Stimulated activated CD4-positive, alpha-beta T cell treated with anti-CD3 and anti-CD28 coated beads, Interleukin-2, amount 100 ng/mL, for 4 hours (primary cell): Measurements from ENCODE around the gene LMAN2.

Experiments
- DNase-seq: peaks from one replicate; pipeline ENCODE4 v3.0.0-alpha.2; 2020; ENCODE audit warnings: low read depth

Gene LMAN2

GRCh38 chr5:177351392-177352329 is at the start of gene LMAN2:
Gene LMAN2, minus strand, starts transcription at chr5:177351668. Its CDS starts 21 bp downstream, at chr5:177351647.
- DNase-seq, result peak; percentile 83

- no peak for DNase-seq
These were observed 48.8 kb upstream of the LMAN2 start, which contains the start of gene PFN3 for GRCh38 chr5:177399997-177400868. Gene PFN3, minus strand, starts transcription at chr5:177400661. Its CDS starts 85 bp downstream, at chr5:177400576.

GRCh38 chr5:177397875-177398390 is 46.5 kb upstream of the LMAN2 start:
- DNase-seq, result no peak

- DNase-seq, result no peak
These were observed 45.3 kb upstream of the LMAN2 start for GRCh38 chr5:177396807-177397206.

GRCh38 chr5:177396078-177396477 is 44.6 kb upstream of the LMAN2 start:
- DNase-seq, result no peak

- DNase-seq, result no peak
These were observed 42.5 kb upstream of the LMAN2 start for GRCh38 chr5:177393990-177394389.

- no peak for DNase-seq
These were observed 41.8 kb upstream of the LMAN2 start for GRCh38 chr5:177393206-177393765.

- no peak for DNase-seq
These were observed 41.3 kb upstream of the LMAN2 start for GRCh38 chr5:177392765-177393164.

- peak; percentile 82 for DNase-seq
These were observed 39.2 kb upstream of the LMAN2 start for GRCh38 chr5:177390363-177391300.

GRCh38 chr5:177389241-177390169 is 38.0 kb upstream of the LMAN2 start:
- DNase-seq, result no peak

- no peak for DNase-seq
These were observed 37.1 kb upstream of the LMAN2 start for GRCh38 chr5:177388521-177389052.

GRCh38 chr5:177387405-177387804 is 35.9 kb upstream of the LMAN2 start:
- DNase-seq, result no peak

- DNase-seq, result no peak
These were observed 35.1 kb upstream of the LMAN2 start for GRCh38 chr5:177386542-177386941.

- no peak for DNase-seq
These were observed 34.3 kb upstream of the LMAN2 start for GRCh38 chr5:177385720-177386119.

GRCh38 chr5:177384134-177384533 is 32.7 kb upstream of the LMAN2 start, which contains the start of gene SLC34A1:
Gene SLC34A1, plus strand, starts transcription at chr5:177384434. Its CDS starts 1,308 bp downstream, at chr5:177385742.
- no peak for DNase-seq

- DNase-seq, result no peak
These were observed 31.7 kb upstream of the LMAN2 start for GRCh38 chr5:177383181-177383580.

- DNase-seq, result no peak
These were observed 31.1 kb upstream of the LMAN2 start for GRCh38 chr5:177382423-177383029.

GRCh38 chr5:177380805-177381126 is 29.3 kb upstream of the LMAN2 start:
- no peak for DNase-seq
